ENCODE results near the gene TYW3. TPM values are rescaled to one million over a fixed set of nuclear protein-coding genes. Genes with fewer than 3 reads are reported as not detected.

Gene TYW3
- total RNA-seq, 1 donor from 2014 or later = 9.7 TPM

Other genes with a start within 250 kb of the TYW3 start
- not detected in 2 replicates for gene LRRC53, start 220.5 kb upstream of the TYW3 start, total RNA-seq
- gene ERICH3, start 59.4 kb upstream of the TYW3 start, total RNA-seq = not detected in 2 replicates
- 32.9 and 37.6 TPM in 2 replicates for gene CRYZ, start 102 bp upstream of the TYW3 start, total RNA-seq